HEK293T (cell line): ENCODE results near the gene SOWAHB.

Source experiments
- BHLHE40 ChIP-seq: fragments of 450-650 bp; IDR thresholded peaks from 2 replicates; pipeline ENCODE4 v1.6.1; 2016; ENCODE audit warnings: mild to moderate bottlenecking, moderate library complexity, borderline replicate concordance
- CTBP1 ChIP-seq: fragments of 450-650 bp; IDR thresholded peaks from 2 replicates; pipeline ENCODE4 v1.6.1; 2016; ENCODE audit warnings: borderline replicate concordance
- ELF4 ChIP-seq: fragments of 450-650 bp; IDR thresholded peaks from 2 replicates; pipeline ENCODE4 v1.6.1; 2017; ENCODE audit warnings: antibody characterized with exemption
- FOXA1 ChIP-seq: fragments of 450-650 bp; IDR thresholded peaks from 2 replicates; pipeline ENCODE4 v1.6.1; 2016; ENCODE audit warnings: mild to moderate bottlenecking
- FOXM1 ChIP-seq: fragments of 450-650 bp; IDR thresholded peaks from 2 replicates; pipeline ENCODE4 v1.6.1; 2017; ENCODE audit warnings: mild to moderate bottlenecking, borderline replicate concordance
- HDGF ChIP-seq: fragments of 450-650 bp; IDR thresholded peaks from 2 replicates; pipeline ENCODE4 v1.6.1; 2017; ENCODE audit warnings: antibody characterized with exemption, borderline replicate concordance
- LEF1 ChIP-seq: fragments of 450-650 bp; IDR thresholded peaks from 2 replicates; pipeline ENCODE4 v1.6.1; 2017; ENCODE audit warnings: mild to moderate bottlenecking, borderline replicate concordance
- NFRKB ChIP-seq: fragments of 450-650 bp; IDR thresholded peaks from 2 replicates; pipeline ENCODE4 v1.6.1; 2016; ENCODE audit warnings: mild to moderate bottlenecking, moderate library complexity
- SP1 ChIP-seq: fragments of 450-650 bp; IDR thresholded peaks from 2 replicates; pipeline ENCODE4 v1.6.1; 2017
- SUZ12 ChIP-seq: fragments of 450-650 bp; IDR thresholded peaks from 2 replicates; pipeline ENCODE4 v1.6.1; 2016; ENCODE audit warnings: mild to moderate bottlenecking
- TARDBP ChIP-seq: fragments of 450-650 bp; IDR thresholded peaks from 2 replicates; pipeline ENCODE4 v1.6.1; 2016
- TF ChIP-seq, protein P1 (sequence below): fragments of 450-650 bp; IDR thresholded peaks from 2 replicates; pipeline ENCODE4 v1.6.1; 2016

DNA sequence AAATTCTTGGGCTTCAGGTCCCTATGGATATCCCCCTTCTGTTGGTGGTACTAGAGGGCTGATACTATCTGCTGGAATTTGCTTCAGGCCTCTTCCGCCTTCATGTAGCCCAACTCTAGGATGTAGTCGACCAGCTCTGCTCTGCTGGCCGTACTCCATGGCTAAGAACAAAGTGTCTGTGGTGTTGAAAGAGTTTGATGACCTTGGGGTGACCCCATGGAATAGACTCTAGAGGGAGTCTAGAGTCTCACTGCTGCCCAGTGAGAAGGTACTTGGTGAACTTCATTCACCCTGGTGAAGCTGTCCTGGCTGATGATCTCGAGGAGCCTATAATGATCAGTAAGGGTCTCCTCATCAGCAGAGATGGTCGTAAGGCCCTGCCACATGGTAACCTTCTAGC, 11.7 kb downstream of the SOWAHB start:
- TF ChIP-seq FOXA1 (no peak), NFRKB (no peak), BHLHE40 (no peak), TARDBP (no peak), HDGF (no peak), FOXM1 (no peak), SP1 (no peak), CTBP1 (no peak), SUZ12 (no peak), ELF4 (no peak), LEF1 (no peak)
- TF ChIP-seq, protein P1, sequence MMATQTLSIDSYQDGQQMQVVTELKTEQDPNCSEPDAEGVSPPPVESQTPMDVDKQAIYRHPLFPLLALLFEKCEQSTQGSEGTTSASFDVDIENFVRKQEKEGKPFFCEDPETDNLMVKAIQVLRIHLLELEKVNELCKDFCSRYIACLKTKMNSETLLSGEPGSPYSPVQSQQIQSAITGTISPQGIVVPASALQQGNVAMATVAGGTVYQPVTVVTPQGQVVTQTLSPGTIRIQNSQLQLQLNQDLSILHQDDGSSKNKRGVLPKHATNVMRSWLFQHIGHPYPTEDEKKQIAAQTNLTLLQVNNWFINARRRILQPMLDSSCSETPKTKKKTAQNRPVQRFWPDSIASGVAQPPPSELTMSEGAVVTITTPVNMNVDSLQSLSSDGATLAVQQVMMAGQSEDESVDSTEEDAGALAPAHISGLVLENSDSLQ, result no peak
